Kidney epithelial cell (primary cell): ENCODE results near the gene MUC13. TPM values are rescaled to one million over a fixed set of nuclear protein-coding genes. Genes with fewer than 3 reads are reported as not detected.

Experiments used
- DNase-seq: peaks from one replicate; pipeline ENCODE4 v3.0.0-alpha.2; 2010; ENCODE audit warnings: low read depth
- H3K27me3 ChIP-seq: 2 replicates; pipeline ENCODE4 v1.6.0; 2011; ENCODE audit warnings: low read length; ENCODE audit not compliant: control insufficient read depth, insufficient read depth
- H3K36me3 ChIP-seq: 2 replicates; pipeline ENCODE4 v1.5.1; 2011; ENCODE audit warnings: low read length; ENCODE audit not compliant: control insufficient read depth, insufficient read depth
- H3K4me3 ChIP-seq: 2 replicates; pipeline ENCODE4 v1.5.1; 2011; ENCODE audit warnings: low read depth, mild to moderate bottlenecking, control low read depth, low read length
- total RNA-seq: library from RNA; depleted of rRNA; stranded (reverse); fragments of >200 nt; gene quantifications from 2 replicates; pipeline ENCODE4 v1.2.3, GENCODE V29; 2015
- TF ChIP-seq, protein P1 (sequence below): IDR thresholded peaks from 2 replicates; pipeline ENCODE4 v1.5.1; 2011; ENCODE audit warnings: mild to moderate bottlenecking, moderate library complexity, low read length, control low read depth, inconsistent platforms; ENCODE audit not compliant: insufficient read depth, poor library complexity, severe bottlenecking

The MUC13 gene
- total RNA-seq, 1 donor from 2014 or later = not detected

DNA sequence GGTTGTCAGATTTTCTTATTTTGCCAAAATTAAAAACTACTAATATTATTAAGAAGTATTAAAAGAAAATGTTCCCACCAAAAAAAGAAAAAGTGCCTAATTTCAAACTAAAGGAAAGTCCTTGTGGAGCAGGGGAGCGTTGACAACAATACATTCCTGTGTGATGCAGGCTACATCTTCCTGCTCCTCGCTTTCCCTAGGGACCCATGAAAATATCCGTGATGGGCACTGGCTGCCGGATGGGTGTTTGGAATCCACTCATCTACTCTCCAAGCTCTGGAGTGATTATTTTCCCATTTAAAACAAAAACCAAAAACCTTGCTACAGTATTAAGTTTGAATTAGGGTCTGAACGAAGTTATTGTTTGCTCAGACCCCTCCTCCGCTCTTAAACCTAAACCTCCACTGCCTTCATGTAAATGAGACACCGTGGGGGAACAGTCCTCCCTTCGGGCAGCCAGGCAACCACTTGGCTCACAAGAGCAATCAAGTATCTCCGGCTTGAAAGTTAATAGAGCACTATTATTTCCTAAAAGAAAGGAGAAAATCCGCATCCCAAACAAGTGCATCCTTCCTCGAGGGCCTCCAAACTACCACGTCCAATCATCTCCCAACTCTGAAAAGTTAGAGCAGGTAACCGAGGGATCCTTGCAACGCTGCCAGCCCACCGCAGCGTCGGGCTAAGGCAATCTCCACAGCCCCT, 48.9 kb downstream of the MUC13 start:
- DNase-seq = no peak
- no peaks in the 10 kb centered on the region for H3K27me3 ChIP-seq
- TF ChIP-seq, protein P1, sequence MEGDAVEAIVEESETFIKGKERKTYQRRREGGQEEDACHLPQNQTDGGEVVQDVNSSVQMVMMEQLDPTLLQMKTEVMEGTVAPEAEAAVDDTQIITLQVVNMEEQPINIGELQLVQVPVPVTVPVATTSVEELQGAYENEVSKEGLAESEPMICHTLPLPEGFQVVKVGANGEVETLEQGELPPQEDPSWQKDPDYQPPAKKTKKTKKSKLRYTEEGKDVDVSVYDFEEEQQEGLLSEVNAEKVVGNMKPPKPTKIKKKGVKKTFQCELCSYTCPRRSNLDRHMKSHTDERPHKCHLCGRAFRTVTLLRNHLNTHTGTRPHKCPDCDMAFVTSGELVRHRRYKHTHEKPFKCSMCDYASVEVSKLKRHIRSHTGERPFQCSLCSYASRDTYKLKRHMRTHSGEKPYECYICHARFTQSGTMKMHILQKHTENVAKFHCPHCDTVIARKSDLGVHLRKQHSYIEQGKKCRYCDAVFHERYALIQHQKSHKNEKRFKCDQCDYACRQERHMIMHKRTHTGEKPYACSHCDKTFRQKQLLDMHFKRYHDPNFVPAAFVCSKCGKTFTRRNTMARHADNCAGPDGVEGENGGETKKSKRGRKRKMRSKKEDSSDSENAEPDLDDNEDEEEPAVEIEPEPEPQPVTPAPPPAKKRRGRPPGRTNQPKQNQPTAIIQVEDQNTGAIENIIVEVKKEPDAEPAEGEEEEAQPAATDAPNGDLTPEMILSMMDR = no peak

DNA sequence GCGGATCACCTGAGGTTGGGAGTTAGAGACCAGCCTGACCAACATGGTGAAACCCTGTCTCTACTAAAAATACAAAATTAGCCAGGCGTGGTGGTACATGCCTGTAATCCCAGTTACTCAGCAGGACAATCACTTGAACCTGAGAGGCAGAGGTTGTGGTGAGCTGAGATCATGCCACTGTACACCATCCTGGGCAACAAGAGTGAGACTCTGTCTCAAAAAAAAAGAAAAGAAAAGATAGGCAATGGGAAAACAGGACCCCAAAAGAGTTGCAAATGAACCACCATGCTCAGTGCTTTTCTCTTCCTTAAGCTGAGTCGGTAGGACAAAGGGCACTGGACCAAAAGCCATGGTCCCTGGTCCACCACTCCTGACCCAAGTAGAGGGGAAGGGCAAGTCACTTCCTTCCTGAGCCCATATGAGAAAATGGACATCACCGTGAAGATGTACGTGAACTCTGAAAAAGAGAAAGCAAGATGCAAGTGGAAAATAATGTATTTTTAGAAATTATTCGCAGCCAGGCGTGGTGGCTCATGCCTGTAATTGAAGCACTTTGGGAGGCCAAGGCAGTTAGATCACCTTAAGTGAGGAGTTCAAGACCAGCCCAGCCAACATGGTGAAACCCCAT, 50.0 kb downstream of the MUC13 start:
- Histone ChIP-seq H3K4me3 (no peak overlapping the region), H3K27me3 (no peaks in the 10 kb centered on the region), H3K36me3 (no peaks in the 10 kb centered on the region)
- DNase-seq = no peak
- TF ChIP-seq, protein P1 = no peak

More for the DNA sequence above, 48.9 kb downstream of the MUC13 start:
- no peaks in the 10 kb centered on the region for H3K36me3 ChIP-seq
- peak overlapping the region; percentile 68 for H3K4me3 ChIP-seq

GRCh38 chr3:124883766-124884473, 50.6 kb downstream of the MUC13 start:
- H3K27me3 ChIP-seq = no peaks in the 10 kb centered on the region
- H3K4me3 ChIP-seq = no peak overlapping the region
- DNase-seq = no peak
- TF ChIP-seq, protein P1 = no peak
- no peaks in the 10 kb centered on the region for H3K36me3 ChIP-seq

DNA sequence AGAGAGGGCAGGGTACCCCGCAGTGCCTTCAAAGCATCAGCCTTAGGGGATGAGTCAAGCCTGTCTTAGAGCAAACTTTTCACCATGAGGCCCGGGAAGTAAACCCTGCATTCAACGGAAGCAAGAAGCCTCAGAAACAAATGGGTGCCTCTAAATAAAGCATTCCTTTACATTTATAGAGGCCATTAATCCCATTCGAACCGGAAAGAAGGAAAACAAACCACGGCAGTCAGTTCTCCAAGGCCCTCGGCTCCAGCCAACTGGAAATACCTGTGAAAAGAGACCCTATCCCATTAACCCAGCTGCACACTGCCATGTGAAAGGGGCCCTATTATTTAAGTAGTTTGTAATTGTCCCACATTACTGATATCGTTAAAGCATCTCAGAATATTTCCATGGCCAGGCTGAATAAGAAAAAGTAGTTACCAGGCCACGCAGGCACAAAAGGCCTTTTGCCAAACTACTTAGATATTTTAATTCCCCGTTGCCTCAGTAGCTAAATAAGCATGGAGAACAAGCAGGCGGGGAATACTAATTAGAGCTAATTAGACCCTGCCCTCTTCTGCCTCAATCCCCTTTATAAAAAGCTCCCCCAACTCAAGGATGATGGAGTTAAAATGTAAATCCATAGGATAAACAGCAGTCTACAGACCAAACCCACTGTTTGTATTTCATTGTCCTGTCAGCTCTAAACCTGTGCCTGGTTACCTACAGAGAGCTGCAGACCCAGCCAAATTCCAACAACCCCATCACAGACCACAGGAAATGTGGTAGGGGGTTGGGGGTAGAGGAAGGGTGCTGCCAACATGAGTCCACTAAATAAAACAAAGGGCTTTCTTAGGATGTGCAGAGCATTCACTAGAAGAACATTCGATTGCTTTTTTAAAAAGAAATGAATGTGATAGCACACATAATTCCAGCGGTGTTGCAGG, 51.5 kb downstream of the MUC13 start:
- Histone ChIP-seq H3K27me3 (no peaks in the 10 kb centered on the region), H3K36me3 (no peaks in the 10 kb centered on the region), H3K4me3 (no peak overlapping the region)
- DNase-seq = no peak
- TF ChIP-seq, protein P1 = no peak

GRCh38 chr3:124881976-124882697, 52.4 kb downstream of the MUC13 start:
- TF ChIP-seq, protein P1 = no peak
- Histone ChIP-seq H3K36me3 (no peaks in the 10 kb centered on the region), H3K4me3 (no peak overlapping the region), H3K27me3 (no peaks in the 10 kb centered on the region)
- no peak for DNase-seq
